ENCODE results near the gene BROX.

BROX gene

DNA sequence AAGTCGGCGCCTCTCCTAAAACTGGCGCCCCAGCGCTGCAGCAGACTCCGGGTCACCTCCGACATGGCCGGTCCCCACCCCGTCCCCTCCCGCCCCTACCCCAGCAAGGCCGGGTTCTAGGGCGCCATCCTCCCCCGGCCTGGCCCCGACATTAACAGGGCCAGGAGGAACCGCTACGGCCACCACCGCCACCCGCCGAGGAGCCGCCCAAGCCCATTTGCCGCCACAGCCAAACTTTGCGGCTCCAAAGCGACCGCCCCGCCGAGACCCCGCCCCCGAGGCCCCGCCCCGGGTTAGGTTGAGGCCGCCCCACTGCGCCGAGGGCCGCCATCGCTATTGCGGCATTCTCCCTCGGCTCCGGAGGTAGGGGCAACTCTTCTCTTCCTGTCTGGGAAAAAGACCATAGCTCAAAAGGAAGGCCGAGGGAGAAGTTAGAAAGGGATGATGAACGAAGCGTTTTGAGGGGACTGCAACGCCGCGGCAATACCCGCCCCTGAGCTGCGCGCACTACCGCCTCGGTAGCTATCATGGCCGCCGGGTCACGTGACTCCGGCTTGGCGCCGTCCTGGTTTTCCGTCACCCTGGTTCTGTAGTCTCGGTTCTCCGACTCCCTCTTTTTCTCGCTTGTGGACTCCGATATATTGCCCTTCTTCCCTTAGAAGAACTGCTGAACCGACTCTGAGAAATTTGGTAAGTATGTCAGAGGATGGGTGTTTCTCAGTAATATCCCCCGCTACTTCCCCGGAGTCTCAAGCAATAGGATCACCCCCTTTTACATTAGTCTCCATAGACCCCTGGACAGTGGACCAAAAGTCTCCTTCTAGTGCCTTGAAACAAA lies at the start of gene BROX, which contains the start of gene AIDA (continued):
- TF ChIP-seq, protein P1, sequence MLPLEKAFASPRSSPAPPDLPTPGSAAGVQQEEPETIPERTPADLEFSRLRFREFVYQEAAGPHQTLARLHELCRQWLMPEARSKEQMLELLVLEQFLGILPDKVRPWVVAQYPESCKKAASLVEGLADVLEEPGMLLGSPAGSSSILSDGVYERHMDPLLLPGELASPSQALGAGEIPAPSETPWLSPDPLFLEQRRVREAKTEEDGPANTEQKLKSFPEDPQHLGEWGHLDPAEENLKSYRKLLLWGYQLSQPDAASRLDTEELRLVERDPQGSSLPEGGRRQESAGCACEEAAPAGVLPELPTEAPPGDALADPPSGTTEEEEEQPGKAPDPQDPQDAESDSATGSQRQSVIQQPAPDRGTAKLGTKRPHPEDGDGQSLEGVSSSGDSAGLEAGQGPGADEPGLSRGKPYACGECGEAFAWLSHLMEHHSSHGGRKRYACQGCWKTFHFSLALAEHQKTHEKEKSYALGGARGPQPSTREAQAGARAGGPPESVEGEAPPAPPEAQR (tag by site-specific recombination; IDR thresholded peaks at IDR 0.05) = 0 out of 2 replicates have a peak, but pooled peaks have one; percentile 61
- TF ChIP-seq ZNF157 (tag by site-specific recombination; IDR thresholded peaks at IDR 0.05) (no peak), ZIC2 (tag by site-specific recombination; IDR thresholded peaks at IDR 0.05) (peak; percentile 59), ZNF132 (tag by site-specific recombination; IDR thresholded peaks at IDR 0.05; ENCODE audit: borderline replicate concordance) (no peak), ZNF791 (tag by site-specific recombination; IDR thresholded peaks at IDR 0.05) (peak; percentile 77; the same call in 1 of the 2 replicates), ZNF114 (tag by site-specific recombination; IDR thresholded peaks at IDR 0.05) (no peak), ZNF670 (tag by site-specific recombination; IDR thresholded peaks at IDR 0.05; ENCODE audit: low read depth) (no peak), ZNF311 (tag by site-specific recombination; IDR thresholded peaks at IDR 0.05; ENCODE audit: borderline replicate concordance) (no peak), GLI2 (tag by site-specific recombination; IDR thresholded peaks at IDR 0.05; ENCODE audit: borderline replicate concordance, low read depth) (peak; percentile 24; the same call in 1 of the 2 replicates), ZNF416 (tag by site-specific recombination; IDR thresholded peaks at IDR 0.05) (no peak), ZNF239 (tag by site-specific recombination; IDR thresholded peaks at IDR 0.05) (no peak), OSR2 (tag by site-specific recombination; IDR thresholded peaks at IDR 0.05) (no peak), ZNF621 (tag by site-specific recombination; IDR thresholded peaks at IDR 0.05) (no peak), ZNF266 (tag by site-specific recombination; IDR thresholded peaks at IDR 0.05; ENCODE audit: low read depth) (no peak), ZFP37 (tag by site-specific recombination; IDR thresholded peaks at IDR 0.05) (no peak), ZNF843 (tag by site-specific recombination; IDR thresholded peaks at IDR 0.05) (peak; percentile 63), ZBTB20 (tag by site-specific recombination; IDR thresholded peaks at IDR 0.05) (peak; percentile 50), SCRT1 (tag by site-specific recombination; IDR thresholded peaks at IDR 0.05; ENCODE audit: borderline replicate concordance) (no peak), ZBTB1 (tag by site-specific recombination; IDR thresholded peaks at IDR 0.05) (no peak), ZNF366 (tag by site-specific recombination; conservative IDR thresholded peaks at IDR 0.05) (no peak), ZNF610 (tag by site-specific recombination; IDR thresholded peaks at IDR 0.05; ENCODE audit: borderline replicate concordance) (peak; percentile 79), ZNF223 (tag by site-specific recombination; IDR thresholded peaks at IDR 0.05) (no peak), ZNF19 (tag by site-specific recombination; IDR thresholded peaks at IDR 0.05; ENCODE audit: low read depth) (no peak), ZBTB48 (tag by site-specific recombination; IDR thresholded peaks at IDR 0.05) (peak; percentile 26; the same call in 1 of the 2 replicates)
- TF ChIP-seq, protein P2, sequence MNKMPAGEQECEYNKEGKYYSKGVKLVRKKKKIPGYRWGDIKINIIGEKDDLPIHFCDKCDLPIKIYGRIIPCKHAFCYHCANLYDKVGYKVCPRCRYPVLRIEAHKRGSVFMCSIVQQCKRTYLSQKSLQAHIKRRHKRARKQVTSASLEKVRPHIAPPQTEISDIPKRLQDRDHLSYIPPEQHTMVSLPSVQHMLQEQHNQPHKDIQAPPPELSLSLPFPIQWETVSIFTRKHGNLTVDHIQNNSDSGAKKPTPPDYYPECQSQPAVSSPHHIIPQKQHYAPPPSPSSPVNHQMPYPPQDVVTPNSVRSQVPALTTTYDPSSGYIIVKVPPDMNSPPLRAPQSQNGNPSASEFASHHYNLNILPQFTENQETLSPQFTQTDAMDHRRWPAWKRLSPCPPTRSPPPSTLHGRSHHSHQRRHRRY (tag by site-specific recombination; IDR thresholded peaks at IDR 0.05) = no peak
- TF ChIP-seq, protein P3, sequence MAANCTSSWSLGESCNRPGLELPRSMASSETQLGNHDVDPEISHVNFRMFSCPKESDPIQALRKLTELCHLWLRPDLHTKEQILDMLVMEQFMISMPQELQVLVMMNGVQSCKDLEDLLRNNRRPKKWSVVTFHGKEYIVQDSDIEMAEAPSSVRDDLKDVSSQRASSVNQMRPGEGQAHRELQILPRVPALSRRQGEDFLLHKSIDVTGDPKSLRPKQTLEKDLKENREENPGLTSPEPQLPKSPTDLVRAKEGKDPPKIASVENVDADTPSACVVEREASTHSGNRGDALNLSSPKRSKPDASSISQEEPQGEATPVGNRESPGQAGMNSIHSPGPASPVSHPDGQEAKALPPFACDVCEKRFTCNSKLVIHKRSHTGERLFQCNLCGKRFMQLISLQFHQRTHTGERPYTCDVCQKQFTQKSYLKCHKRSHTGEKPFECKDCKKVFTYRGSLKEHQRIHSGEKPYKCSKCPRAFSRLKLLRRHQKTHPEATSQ (tag by site-specific recombination; IDR thresholded peaks at IDR 0.05) = no peak
- TF ChIP-seq, protein P4, sequence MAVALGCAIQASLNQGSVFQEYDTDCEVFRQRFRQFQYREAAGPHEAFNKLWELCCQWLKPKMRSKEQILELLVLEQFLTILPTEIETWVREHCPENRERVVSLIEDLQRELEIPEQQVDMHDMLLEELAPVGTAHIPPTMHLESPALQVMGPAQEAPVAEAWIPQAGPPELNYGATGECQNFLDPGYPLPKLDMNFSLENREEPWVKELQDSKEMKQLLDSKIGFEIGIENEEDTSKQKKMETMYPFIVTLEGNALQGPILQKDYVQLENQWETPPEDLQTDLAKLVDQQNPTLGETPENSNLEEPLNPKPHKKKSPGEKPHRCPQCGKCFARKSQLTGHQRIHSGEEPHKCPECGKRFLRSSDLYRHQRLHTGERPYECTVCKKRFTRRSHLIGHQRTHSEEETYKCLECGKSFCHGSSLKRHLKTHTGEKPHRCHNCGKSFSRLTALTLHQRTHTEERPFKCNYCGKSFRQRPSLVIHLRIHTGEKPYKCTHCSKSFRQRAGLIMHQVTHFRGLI (tag by site-specific recombination; IDR thresholded peaks at IDR 0.05) = no peak
- TF ChIP-seq, protein P5, sequence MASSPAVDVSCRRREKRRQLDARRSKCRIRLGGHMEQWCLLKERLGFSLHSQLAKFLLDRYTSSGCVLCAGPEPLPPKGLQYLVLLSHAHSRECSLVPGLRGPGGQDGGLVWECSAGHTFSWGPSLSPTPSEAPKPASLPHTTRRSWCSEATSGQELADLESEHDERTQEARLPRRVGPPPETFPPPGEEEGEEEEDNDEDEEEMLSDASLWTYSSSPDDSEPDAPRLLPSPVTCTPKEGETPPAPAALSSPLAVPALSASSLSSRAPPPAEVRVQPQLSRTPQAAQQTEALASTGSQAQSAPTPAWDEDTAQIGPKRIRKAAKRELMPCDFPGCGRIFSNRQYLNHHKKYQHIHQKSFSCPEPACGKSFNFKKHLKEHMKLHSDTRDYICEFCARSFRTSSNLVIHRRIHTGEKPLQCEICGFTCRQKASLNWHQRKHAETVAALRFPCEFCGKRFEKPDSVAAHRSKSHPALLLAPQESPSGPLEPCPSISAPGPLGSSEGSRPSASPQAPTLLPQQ (tag by site-specific recombination; IDR thresholded peaks at IDR 0.05) = peak; percentile 92
- TF ChIP-seq, protein P6, sequence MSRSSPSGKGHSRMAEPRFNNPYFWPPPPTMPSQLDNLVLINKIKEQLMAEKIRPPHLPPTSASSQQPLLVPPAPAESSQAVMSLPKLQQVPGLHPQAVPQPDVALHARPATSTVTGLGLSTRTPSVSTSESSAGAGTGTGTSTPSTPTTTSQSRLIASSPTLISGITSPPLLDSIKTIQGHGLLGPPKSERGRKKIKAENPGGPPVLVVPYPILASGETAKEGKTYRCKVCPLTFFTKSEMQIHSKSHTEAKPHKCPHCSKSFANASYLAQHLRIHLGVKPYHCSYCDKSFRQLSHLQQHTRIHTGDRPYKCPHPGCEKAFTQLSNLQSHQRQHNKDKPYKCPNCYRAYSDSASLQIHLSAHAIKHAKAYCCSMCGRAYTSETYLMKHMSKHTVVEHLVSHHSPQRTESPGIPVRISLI (tag by site-specific recombination; IDR thresholded peaks at IDR 0.05) = no peak
- TF ChIP-seq, protein P7, sequence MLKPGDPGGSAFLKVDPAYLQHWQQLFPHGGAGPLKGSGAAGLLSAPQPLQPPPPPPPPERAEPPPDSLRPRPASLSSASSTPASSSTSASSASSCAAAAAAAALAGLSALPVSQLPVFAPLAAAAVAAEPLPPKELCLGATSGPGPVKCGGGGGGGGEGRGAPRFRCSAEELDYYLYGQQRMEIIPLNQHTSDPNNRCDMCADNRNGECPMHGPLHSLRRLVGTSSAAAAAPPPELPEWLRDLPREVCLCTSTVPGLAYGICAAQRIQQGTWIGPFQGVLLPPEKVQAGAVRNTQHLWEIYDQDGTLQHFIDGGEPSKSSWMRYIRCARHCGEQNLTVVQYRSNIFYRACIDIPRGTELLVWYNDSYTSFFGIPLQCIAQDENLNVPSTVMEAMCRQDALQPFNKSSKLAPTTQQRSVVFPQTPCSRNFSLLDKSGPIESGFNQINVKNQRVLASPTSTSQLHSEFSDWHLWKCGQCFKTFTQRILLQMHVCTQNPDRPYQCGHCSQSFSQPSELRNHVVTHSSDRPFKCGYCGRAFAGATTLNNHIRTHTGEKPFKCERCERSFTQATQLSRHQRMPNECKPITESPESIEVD (tag by site-specific recombination; IDR thresholded peaks at IDR 0.05) = no peak

All from HEK293 (cell line).